HG03064 (cell line): ENCODE results near the gene KRT9.

Source experiments
- ATAC-seq: cut with Tn5 transposase; IDR thresholded peaks from one replicate; pipeline ENCODE4 v1.9.1; 2021; ENCODE audit warnings: low read depth; ENCODE audit not compliant: unreplicated experiment

Gene KRT9

GRCh38 chr17:41516147-41516829, 55.6 kb downstream of the KRT9 start:
- ATAC-seq, result no peak
